ENCODE data around the gene MAP7.

GRCh38 chr6:136521911-136522310 lies 28.3 kb downstream of the MAP7 start:
- no peak for TF ChIP-seq CTCF (IDR thresholded peaks at IDR 0.05; ENCODE audit: low read depth, low read length)
- no peak for TF ChIP-seq POLR2A (IDR thresholded peaks at IDR 0.05; ENCODE audit: extremely low read depth, insufficient read length)
- no peak for TF ChIP-seq MAX (IDR thresholded peaks at IDR 0.05; ENCODE audit: low read depth, low read length)
- TF ChIP-seq MYC (IDR thresholded peaks at IDR 0.05; ENCODE audit: low read depth, low read length) = no peak

All from NB4 (cell line).